Neural progenitor cell (in vitro differentiated cells): Measurements from ENCODE around the gene PPM1E.

Experiments
- CTCF ChIP-seq: fragments of 200-600 bp; sonication (generic); IDR thresholded peaks from 2 replicates; pipeline ENCODE4 v1.5.1; 2017; ENCODE audit warnings: antibody characterized with exemption, mild to moderate bottlenecking
- EZH2 ChIP-seq: fragments of 200-600 bp; sonication (generic); IDR thresholded peaks from 2 replicates; pipeline ENCODE4 v1.6.1; 2017; ENCODE audit warnings: antibody characterized with exemption, mild to moderate bottlenecking, moderate library complexity

- TF ChIP-seq CTCF = no peak
- TF ChIP-seq EZH2 = no peak
Observed at GRCh38 chr17:58886514-58886913, 130.9 kb downstream of the PPM1E start.
